Measurements from ENCODE around the gene KRTAP26-1. TPM values are rescaled to one million over a fixed set of nuclear protein-coding genes. Genes with fewer than 3 reads are reported as not detected.

The KRTAP26-1 gene
- polyA plus RNA-seq, 1 of the 3 experiments (the other 2 are of a cell fraction) = not detected

DNA sequence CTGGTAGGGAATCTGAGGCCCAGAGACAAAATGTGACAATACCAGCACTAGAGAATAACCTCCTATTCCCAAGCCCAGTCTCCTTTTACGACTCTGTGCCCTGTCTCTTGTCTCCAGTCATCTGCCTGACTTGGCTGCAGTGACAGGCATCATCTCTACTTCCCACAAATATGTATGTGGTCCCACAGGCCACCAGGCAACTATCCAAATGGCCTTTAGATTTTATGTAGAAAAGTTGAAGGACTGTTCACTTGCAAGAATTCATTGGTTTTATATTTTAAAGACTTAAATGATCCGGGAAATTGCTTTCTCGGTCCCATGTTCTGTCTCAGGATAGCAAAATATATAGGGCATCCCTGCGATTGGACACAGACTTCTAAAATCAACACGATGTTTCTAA lies 49.0 kb downstream of the KRTAP26-1 start:
- WGBS (ENCODE audit: low lambda C conversion rate) = 2% methylated on average over 5 of the region's 5 CpGs
- no peaks in the 10 kb centered on the region for H3K36me3 ChIP-seq (replicated peaks in 1 of 2; ENCODE audit: control insufficient read depth in 1 of 2, insufficient read depth in 2 of 2, low read length in 1 of 2)
- ChIA-PET POLR2A (no interaction called here), CTCF (no interaction called here)
- no peaks in the 10 kb centered on the region for H3K27me3 ChIP-seq (ENCODE audit: insufficient read depth)
- no peaks in the 10 kb centered on the region for H3F3A ChIP-seq (replicated peaks; ENCODE audit: insufficient read depth)
- no peak overlapping the region for H3K4me2 ChIP-seq
- TF ChIP-seq USF2 (IDR thresholded peaks at IDR 0.05; ENCODE audit: borderline replicate concordance, low read depth, low read length) (no peak), FOSL2 (IDR thresholded peaks at IDR 0.05; ENCODE audit: borderline replicate concordance, low read depth) (no peak), EP300 (IDR thresholded peaks at IDR 0.05; ENCODE audit: borderline replicate concordance in 1 of 2, low read depth in 1 of 2, low read length in 1 of 2) (no peak), MXI1 (IDR thresholded peaks at IDR 0.05; ENCODE audit: low read depth, low read length) (no peak), MEF2A (IDR thresholded peaks at IDR 0.05; ENCODE audit: borderline replicate concordance, low read depth) (no peak), RFX5 (IDR thresholded peaks at IDR 0.05; ENCODE audit: low read length) (no peak), FOXJ3 (CRISPR knock-in tag; IDR thresholded peaks at IDR 0.05) (no peak), ELF1 (IDR thresholded peaks at IDR 0.05) (no peak), YY1 (IDR thresholded peaks at IDR 0.05; ENCODE audit: low read depth) (no peak), SIN3A (IDR thresholded peaks at IDR 0.05; ENCODE audit: borderline replicate concordance, low read depth, low read length) (no peak)
- TF ChIP-seq, protein P1, sequence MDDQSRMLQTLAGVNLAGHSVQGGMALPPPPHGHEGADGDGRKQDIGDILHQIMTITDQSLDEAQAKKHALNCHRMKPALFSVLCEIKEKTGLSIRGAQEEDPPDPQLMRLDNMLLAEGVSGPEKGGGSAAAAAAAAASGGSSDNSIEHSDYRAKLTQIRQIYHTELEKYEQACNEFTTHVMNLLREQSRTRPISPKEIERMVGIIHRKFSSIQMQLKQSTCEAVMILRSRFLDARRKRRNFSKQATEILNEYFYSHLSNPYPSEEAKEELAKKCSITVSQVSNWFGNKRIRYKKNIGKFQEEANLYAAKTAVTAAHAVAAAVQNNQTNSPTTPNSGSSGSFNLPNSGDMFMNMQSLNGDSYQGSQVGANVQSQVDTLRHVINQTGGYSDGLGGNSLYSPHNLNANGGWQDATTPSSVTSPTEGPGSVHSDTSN (IDR thresholded peaks at IDR 0.05) = no peak
- no peak overlapping the region for H3K9ac ChIP-seq
- no peaks in the 10 kb centered on the region for H3K79me2 ChIP-seq (ENCODE audit: insufficient read depth)
- H3K9me2 ChIP-seq = no peaks in the 10 kb centered on the region
- H3K4me3 ChIP-seq (ENCODE audit: low read depth in 2 of 2, low read length in 1 of 2) = no peak overlapping the region
- H2AFZ ChIP-seq (ENCODE audit: low read depth) = no peak overlapping the region
- H3K27ac ChIP-seq (ENCODE audit: low read depth in 2 of 2, low read length in 1 of 2) = no peak overlapping the region
- no peaks in the 10 kb centered on the region for H3K4me1 ChIP-seq (ENCODE audit: control insufficient read depth in 1 of 2, insufficient read depth in 2 of 2, low read depth in 1 of 2, low read length in 1 of 2)
- no peaks in the 10 kb centered on the region for H4K20me1 ChIP-seq (ENCODE audit: insufficient read depth)
- DNase-seq = no peak
- H3K9me3 ChIP-seq = no peaks in the 10 kb centered on the region

DNA sequence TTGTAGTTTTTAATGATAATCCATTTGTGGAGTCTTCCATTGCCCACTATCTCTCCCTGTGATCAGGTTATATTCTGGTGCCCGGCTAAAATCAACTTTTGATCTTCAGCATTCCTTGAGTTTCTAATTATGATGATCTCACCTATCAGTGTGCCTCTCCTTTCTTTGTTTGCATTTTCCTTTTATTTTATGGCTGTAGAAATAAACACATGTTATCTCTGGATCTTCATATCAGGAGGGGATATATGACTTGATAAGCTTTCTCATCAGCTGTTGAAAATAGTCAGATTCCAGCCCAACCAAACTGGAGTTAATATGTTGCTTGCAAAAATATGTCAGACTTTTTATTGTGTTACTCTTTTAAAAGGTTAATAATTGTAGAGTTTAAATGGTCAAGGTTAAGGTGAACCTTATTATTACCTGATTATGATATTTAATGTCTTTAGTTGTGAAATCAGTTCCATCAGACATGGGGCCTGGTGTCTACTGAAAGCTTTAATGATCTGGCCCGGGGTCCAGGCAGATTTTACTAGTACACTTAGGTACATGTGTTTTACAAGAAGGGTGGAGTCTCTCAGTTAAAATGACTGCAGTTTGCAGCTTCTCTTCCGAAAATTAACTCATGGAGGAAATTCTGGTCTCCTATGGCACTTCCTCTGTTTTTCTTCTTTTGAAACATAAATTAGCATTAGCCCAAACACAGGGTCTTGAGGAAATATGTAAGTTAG lies 50.1 kb downstream of the KRTAP26-1 start:
- POLR2A ChIA-PET = no interaction called here
- 3% methylated on average over 3 of the region's 3 CpGs for WGBS (ENCODE audit: low lambda C conversion rate)

More for the DNA sequence above, 50.1 kb downstream of the KRTAP26-1 start:
- H3F3A ChIP-seq (replicated peaks; ENCODE audit: insufficient read depth) = no peaks in the 10 kb centered on the region
- TF ChIP-seq RCOR1 (IDR thresholded peaks at IDR 0.05; ENCODE audit: low read length) = no peak
- TF ChIP-seq EZH2phosphoT487 (IDR thresholded peaks at IDR 0.05; ENCODE audit: borderline replicate concordance, low read depth) = no peak
- TF ChIP-seq SIN3A (IDR thresholded peaks at IDR 0.05; ENCODE audit: borderline replicate concordance, low read depth, low read length) = no peak
- no peak for TF ChIP-seq POLR2AphosphoS5 (IDR thresholded peaks at IDR 0.05; ENCODE audit: low read depth, low read length)
- no peak for TF ChIP-seq RFX5 (IDR thresholded peaks at IDR 0.05; ENCODE audit: low read length)
- TF ChIP-seq RAD21 (IDR thresholded peaks at IDR 0.05; ENCODE audit: low read length) = no peak
- TF ChIP-seq USF2 (IDR thresholded peaks at IDR 0.05; ENCODE audit: borderline replicate concordance, low read depth, low read length) = no peak
- TF ChIP-seq JUND (IDR thresholded peaks at IDR 0.05) = no peak
- TF ChIP-seq TCF12 (IDR thresholded peaks at IDR 0.05) = no peak
- TF ChIP-seq GATA2 (CRISPR knock-in tag; IDR thresholded peaks at IDR 0.05) = no peak
- TF ChIP-seq, protein P1 (IDR thresholded peaks at IDR 0.05) = no peak
- no peak for TF ChIP-seq RXRA (IDR thresholded peaks at IDR 0.05; ENCODE audit: borderline replicate concordance, low read depth)
- TF ChIP-seq ELF1 (IDR thresholded peaks at IDR 0.05) = no peak
- TF ChIP-seq GABPA (IDR thresholded peaks at IDR 0.05; ENCODE audit: low read depth) = no peak
- no peak for TF ChIP-seq FOXM1 (IDR thresholded peaks at IDR 0.05; ENCODE audit: low read depth)
- H3K9me2 ChIP-seq = no peaks in the 10 kb centered on the region
- no peaks in the 10 kb centered on the region for H3K36me3 ChIP-seq (replicated peaks in 1 of 2; ENCODE audit: control insufficient read depth in 1 of 2, insufficient read depth in 2 of 2, low read length in 1 of 2)
- H3K9ac ChIP-seq = no peak overlapping the region
- H3K27me3 ChIP-seq (ENCODE audit: insufficient read depth) = no peaks in the 10 kb centered on the region
- H3K79me2 ChIP-seq (ENCODE audit: insufficient read depth) = no peaks in the 10 kb centered on the region
- H3K4me1 ChIP-seq (ENCODE audit: control insufficient read depth in 1 of 2, insufficient read depth in 2 of 2, low read depth in 1 of 2, low read length in 1 of 2) = no peaks in the 10 kb centered on the region
- no peak overlapping the region for H3K4me3 ChIP-seq (ENCODE audit: low read depth in 2 of 2, low read length in 1 of 2)
- H3K9me3 ChIP-seq = no peaks in the 10 kb centered on the region
- H3K27ac ChIP-seq (ENCODE audit: low read depth in 2 of 2, low read length in 1 of 2) = no peak overlapping the region
- H3K4me2 ChIP-seq = no peak overlapping the region
- no peak overlapping the region for H2AFZ ChIP-seq (ENCODE audit: low read depth)
- no peaks in the 10 kb centered on the region for H4K20me1 ChIP-seq (ENCODE audit: insufficient read depth)
- no peak for DNase-seq
- CTCF ChIA-PET = no interaction called here

Measured in SK-N-SH (cell line).